ENCODE data around the gene ZKSCAN7.

ZKSCAN7 gene

GRCh38 chr3:44554626-44555592, at the start of gene ZKSCAN7:
ZKSCAN7 (plus strand) TSS chr3:44555193; CDS start chr3:44557048, 1,855 bp downstream.
- TF ChIP-seq EZH2phosphoT487 (conservative IDR thresholded peaks at IDR 0.05; ENCODE audit: low read length): no peak
- TF ChIP-seq CTCF (IDR thresholded peaks at IDR 0.05; ENCODE audit: insufficient read depth, low read length, poor library complexity, severe bottlenecking): no peak
- no peaks in the 10 kb centered on the region for H3K36me3 ChIP-seq (ENCODE audit: low read length)
- peak within 1 kb of the TSS; percentile 63 for H3K4me2 ChIP-seq (ENCODE audit: low read depth, low read length, poor library complexity, severe bottlenecking)
- H3F3A ChIP-seq (ENCODE audit: insufficient read depth): no peaks in the 10 kb centered on the region
- peak within 1 kb of the TSS; percentile 81 for H2AFZ ChIP-seq (ENCODE audit: low read depth, low read length, severe bottlenecking)
- H4K20me1 ChIP-seq (ENCODE audit: low read depth, low read length): no peaks in the 10 kb centered on the region
- peak within 1 kb of the TSS; percentile 55 for H3K4me3 ChIP-seq (ENCODE audit: insufficient read depth, low read length, poor library complexity, severe bottlenecking)
- no peaks in the 10 kb centered on the region for H3K9me3 ChIP-seq (ENCODE audit: insufficient read depth, low read length)
- H3K27ac ChIP-seq (ENCODE audit: low read depth, low read length): no peak within 1 kb of the TSS
- no peaks in the 10 kb centered on the region for H3K79me2 ChIP-seq (ENCODE audit: insufficient read depth, low read length)
- H3K27me3 ChIP-seq (ENCODE audit: low read length): no peaks in the 10 kb centered on the region
- no peaks in the 10 kb centered on the region for H3K9me2 ChIP-seq (replicated peaks; ENCODE audit: insufficient read depth, low read length)
- H3K9ac ChIP-seq (ENCODE audit: low read length): peak within 1 kb of the TSS; percentile 48

- Histone ChIP-seq H3K79me2 (ENCODE audit: insufficient read depth, low read length) (peaks cover 75% of the 10 kb centered on the region), H3K36me3 (ENCODE audit: low read length) (peaks cover 22% of the 10 kb centered on the region), H3K9me2 (replicated peaks; ENCODE audit: insufficient read depth, low read length) (no peaks in the 10 kb centered on the region), H4K20me1 (ENCODE audit: low read depth, low read length) (no peaks in the 10 kb centered on the region), H3F3A (ENCODE audit: insufficient read depth) (no peaks in the 10 kb centered on the region; the same call in 1 of the 2 replicates), H3K27me3 (ENCODE audit: low read length) (no peaks in the 10 kb centered on the region), H3K4me3 (ENCODE audit: insufficient read depth, low read length, poor library complexity, severe bottlenecking) (no peak overlapping the region), H3K27ac (ENCODE audit: low read depth, low read length) (no peak overlapping the region), H3K4me2 (ENCODE audit: low read depth, low read length, poor library complexity, severe bottlenecking) (no peak overlapping the region), H2AFZ (ENCODE audit: low read depth, low read length, severe bottlenecking) (no peak overlapping the region), H3K9me3 (ENCODE audit: insufficient read depth, low read length) (peaks cover 19% of the 10 kb centered on the region; the same call in 1 of the 2 replicates), H3K9ac (ENCODE audit: low read length) (no peak overlapping the region)
- no peak for TF ChIP-seq CTCF (IDR thresholded peaks at IDR 0.05; ENCODE audit: insufficient read depth, low read length, poor library complexity, severe bottlenecking)
- no peak for TF ChIP-seq EZH2phosphoT487 (conservative IDR thresholded peaks at IDR 0.05; ENCODE audit: low read length)
Observed at GRCh38 chr3:44506556-44506955, 48.4 kb upstream of the ZKSCAN7 start.

- TF ChIP-seq CTCF (IDR thresholded peaks at IDR 0.05; ENCODE audit: insufficient read depth, low read length, poor library complexity, severe bottlenecking): no peak
- no peak for TF ChIP-seq EZH2phosphoT487 (conservative IDR thresholded peaks at IDR 0.05; ENCODE audit: low read length)
- Histone ChIP-seq H3K9me3 (ENCODE audit: insufficient read depth, low read length) (peaks cover 15% of the 10 kb centered on the region; the same call in 1 of the 2 replicates), H4K20me1 (ENCODE audit: low read depth, low read length) (no peaks in the 10 kb centered on the region), H3K4me2 (ENCODE audit: low read depth, low read length, poor library complexity, severe bottlenecking) (no peak overlapping the region), H3K27ac (ENCODE audit: low read depth, low read length) (no peak overlapping the region), H3K36me3 (ENCODE audit: low read length) (peaks cover 18% of the 10 kb centered on the region), H3K79me2 (ENCODE audit: insufficient read depth, low read length) (peaks cover 75% of the 10 kb centered on the region), H3K9me2 (replicated peaks; ENCODE audit: insufficient read depth, low read length) (no peaks in the 10 kb centered on the region), H3K4me3 (ENCODE audit: insufficient read depth, low read length, poor library complexity, severe bottlenecking) (no peak overlapping the region), H3F3A (ENCODE audit: insufficient read depth) (no peaks in the 10 kb centered on the region; the same call in 1 of the 2 replicates), H3K9ac (ENCODE audit: low read length) (no peak overlapping the region), H3K27me3 (ENCODE audit: low read length) (no peaks in the 10 kb centered on the region), H2AFZ (ENCODE audit: low read depth, low read length, severe bottlenecking) (no peak overlapping the region)
Observed at GRCh38 chr3:44506961-44507360, 48.0 kb upstream of the ZKSCAN7 start.
